Epithelial cell of proximal tubule (primary cell): ENCODE data around the gene NSMF. TPM values are rescaled to one million over a fixed set of nuclear protein-coding genes. Genes with fewer than 3 reads are reported as not detected.

ENCODE experiments used
- DNase-seq: peaks from one replicate; pipeline ENCODE4 v3.0.0-alpha.2; 2011; ENCODE audit warnings: low read depth
- H3K4me3 ChIP-seq: 2 replicates; pipeline ENCODE4 v1.5.1; 2011; ENCODE audit warnings: low read depth, mild to moderate bottlenecking, low read length
- CTCF ChIP-seq: conservative IDR thresholded peaks from 2 replicates; pipeline ENCODE4 v1.5.1; 2012; ENCODE audit warnings: low read depth, mild to moderate bottlenecking, low read length
- total RNA-seq: library from RNA; depleted of rRNA; stranded (reverse); fragments of >200 nt; gene quantifications from 2 replicates; pipeline ENCODE4 v1.2.3, GENCODE V29; 2015

NSMF gene
- total RNA-seq, 1 donor from 2014 or later, result 62.7 TPM

GRCh38 chr9:137501457-137501856, 42.3 kb upstream of the NSMF start:
- DNase-seq, result no peak
- no peak for TF ChIP-seq CTCF
- H3K4me3 ChIP-seq, result no peak overlapping the region

- no peak for DNase-seq
- no peak for TF ChIP-seq CTCF
- no peak overlapping the region for H3K4me3 ChIP-seq
Observed at GRCh38 chr9:137500666-137501397, 41.7 kb upstream of the NSMF start.

GRCh38 chr9:137499858-137500661, 40.9 kb upstream of the NSMF start:
- no peak for DNase-seq
- no peak overlapping the region for H3K4me3 ChIP-seq
- TF ChIP-seq CTCF, result no peak

DNA sequence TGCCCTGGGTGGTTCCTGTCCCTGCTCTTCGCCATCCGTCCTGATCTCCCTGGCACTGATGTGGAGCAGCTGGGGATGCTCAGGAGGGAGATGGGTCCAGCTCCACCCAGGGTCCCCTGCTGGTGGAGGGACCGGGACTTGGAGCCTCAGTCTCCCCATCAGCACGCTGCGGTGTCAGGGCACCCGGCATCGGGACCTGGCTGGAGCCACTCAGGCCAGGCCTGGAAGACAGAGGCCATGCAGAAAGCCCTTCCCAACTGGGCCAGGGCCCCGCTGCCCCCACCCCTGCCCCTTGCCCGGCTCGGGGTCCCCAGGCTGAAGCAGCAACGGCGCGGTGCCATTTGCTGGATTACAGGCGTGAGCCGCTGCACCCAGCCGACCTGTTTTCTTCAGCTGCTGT, 40.3 kb upstream of the NSMF start:
- no peak overlapping the region for H3K4me3 ChIP-seq
- no peak for TF ChIP-seq CTCF
- DNase-seq, result no peak

- TF ChIP-seq CTCF, result no peak
- no peak overlapping the region for H3K4me3 ChIP-seq
- no peak for DNase-seq
Observed at GRCh38 chr9:137498720-137499150, 39.6 kb upstream of the NSMF start.

DNA sequence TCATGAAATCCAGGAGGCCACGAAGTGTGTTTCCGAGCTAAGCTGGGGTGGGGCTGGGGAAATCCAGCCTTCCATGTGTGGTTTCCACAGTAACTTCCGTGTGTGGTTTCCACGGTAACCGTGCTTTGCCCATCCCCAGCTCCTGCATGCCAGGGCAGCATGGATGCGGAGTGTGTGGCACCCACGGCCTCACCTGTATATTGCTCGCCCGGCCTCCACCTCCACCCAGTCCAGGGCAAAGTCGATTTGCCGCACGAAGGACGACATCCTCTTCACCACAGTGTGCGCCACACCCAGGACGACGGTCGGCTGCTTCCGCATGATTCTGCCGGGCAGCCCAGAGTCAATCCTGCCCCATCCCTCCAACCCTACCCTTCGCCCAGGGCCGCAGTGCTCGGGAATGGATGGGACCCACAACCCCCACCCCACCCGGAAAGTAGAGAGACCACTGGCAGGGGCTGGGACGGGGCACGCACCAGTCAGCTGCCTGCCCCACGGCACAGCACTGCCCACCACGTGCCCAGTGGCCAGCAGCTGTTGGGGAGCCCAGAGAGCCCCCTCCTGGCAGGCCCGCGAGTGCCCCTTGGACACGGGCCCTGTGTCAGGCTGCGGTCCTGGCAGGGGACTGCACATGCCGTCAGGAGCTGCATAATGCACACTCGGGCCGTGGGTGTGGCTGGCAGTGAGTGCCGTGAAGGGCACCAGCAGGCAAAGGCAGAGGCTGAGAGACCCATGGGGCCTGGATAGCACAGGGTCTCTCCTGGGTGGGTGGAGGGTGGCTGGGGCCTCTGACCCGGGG, 39.0 kb upstream of the NSMF start:
- no peak for TF ChIP-seq CTCF
- DNase-seq, result no peak
- H3K4me3 ChIP-seq, result no peak overlapping the region
